Measurements from ENCODE around the gene PPP2R3A.

GRCh38 chr3:136194409-136195257 lies 229.1 kb downstream of the PPP2R3A start:
- TF ChIP-seq POLR2A (IDR thresholded peaks at IDR 0.05; ENCODE audit: insufficient read depth in 1 of 2, low read depth in 2 of 2, low read length in 2 of 2) (no peak), ZC3H13 (CRISPR knock-in tag; IDR thresholded peaks at IDR 0.05) (no peak; the same call in 1 of the 2 replicates), ZNF224 (CRISPR knock-in tag; IDR thresholded peaks at IDR 0.05) (no peak), ATF6 (CRISPR knock-in tag; conservative IDR thresholded peaks at IDR 0.05) (no peak), NBN (conservative IDR thresholded peaks at IDR 0.05) (no peak), TAF1 (CRISPR knock-in tag; IDR thresholded peaks at IDR 0.05) (no peak), RXRA (CRISPR knock-in tag; IDR thresholded peaks at IDR 0.05) (no peak), ZNF703 (CRISPR knock-in tag; IDR thresholded peaks at IDR 0.05; ENCODE audit: borderline replicate concordance) (no peak)

Measured in HepG2 (cell line).